COLO829 (cell line): ENCODE data around the gene CA4.

Experiments
- DNase-seq: peaks from one replicate; pipeline ENCODE4 v3.0.0; 2012; ENCODE audit warnings: low spot score

The CA4 gene

DNA sequence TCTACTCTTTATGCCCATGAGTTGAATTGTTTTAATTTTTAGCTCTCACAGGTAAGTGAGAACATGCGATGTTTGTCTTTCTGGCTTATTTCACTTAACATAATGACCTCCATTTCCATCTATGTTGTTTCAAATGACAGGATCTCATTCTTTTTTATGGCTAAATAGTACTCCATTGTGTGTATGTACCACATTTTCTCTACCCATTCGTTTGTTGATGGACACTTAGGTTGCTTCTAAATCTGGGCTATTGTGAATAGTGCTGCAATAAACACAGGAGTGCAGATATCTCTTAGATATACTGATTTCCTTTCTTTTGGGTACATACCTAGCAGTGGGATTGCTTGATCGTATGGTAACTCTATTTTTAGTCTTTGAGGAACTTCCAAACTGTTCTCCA lies 19.3 kb upstream of the CA4 start:
- DNase-seq: no peak

DNA sequence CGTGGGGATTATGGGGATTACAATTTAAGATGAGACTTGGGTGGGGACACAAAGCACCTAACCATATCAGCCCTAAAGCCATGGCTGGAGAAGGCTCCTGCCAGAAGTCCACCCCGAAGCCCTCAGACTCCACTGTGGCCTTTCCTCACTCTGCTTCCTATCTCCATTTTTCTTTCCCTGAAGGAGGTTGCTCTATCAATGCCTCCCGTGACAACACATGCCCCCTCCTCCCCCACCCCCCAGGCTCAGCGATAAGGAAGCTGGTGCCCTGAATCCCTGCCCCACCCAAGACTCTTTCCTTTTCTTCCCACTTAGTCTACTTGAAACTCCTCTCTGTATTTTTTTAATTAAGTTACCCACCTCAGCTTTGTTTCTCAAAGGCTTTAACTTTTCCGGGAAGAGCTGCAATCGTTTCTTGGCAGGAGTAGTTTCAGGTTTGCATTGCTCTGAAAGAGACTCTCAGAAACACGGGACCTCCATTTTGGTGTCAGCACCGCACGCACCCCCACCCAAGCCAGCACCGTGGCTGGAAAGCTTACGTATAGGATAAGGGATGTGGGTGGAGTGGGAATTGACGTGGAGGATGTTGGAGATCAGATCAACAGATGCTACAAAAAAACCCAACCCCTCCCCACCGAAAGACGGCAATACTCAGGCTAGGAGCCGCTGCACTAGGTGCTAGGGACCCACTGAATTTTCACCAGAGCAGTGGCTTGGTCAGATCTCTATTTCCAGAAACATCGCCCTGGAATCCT lies 15.2 kb upstream of the CA4 start:
- DNase-seq: peak; percentile 18

DNA sequence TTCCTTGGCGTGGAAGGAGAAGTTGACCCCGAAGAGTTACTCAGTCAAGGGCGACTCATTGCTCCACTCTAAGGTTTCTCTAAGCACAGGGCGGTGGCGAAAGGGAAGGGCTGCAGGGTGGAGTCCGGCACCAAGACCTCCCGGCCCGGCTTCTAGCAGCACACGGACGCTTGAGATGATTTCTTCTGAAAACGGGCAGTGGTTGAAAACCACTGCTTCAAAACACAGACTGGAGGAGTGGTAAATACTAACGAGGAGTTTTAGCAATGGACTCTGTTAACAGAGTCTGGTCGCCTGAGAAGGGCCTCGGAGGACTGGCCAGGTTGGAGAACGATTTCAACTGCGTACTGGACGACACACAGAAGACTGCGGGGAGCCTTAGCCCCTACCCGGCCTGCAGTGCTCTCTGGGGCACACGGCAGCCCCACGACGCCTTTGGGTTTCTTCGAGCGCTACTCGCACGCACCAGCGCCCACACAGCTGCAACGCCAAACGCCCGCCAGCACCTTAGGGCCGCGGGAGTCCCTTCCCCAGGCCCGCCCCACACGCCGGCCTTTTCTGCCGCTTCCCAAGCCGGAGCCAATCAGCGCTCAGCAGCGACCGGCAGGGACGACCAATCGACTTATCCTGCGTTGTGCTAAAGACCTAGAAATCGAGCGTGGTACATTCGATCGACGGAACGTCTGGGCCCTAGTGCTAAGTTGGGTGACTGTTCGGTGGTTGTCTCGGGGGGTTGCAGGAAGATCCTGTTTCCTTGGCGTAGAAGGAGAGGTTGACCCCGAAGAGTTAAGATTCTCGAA lies 14.4 kb upstream of the CA4 start:
- DNase-seq: peak; percentile 90

DNA sequence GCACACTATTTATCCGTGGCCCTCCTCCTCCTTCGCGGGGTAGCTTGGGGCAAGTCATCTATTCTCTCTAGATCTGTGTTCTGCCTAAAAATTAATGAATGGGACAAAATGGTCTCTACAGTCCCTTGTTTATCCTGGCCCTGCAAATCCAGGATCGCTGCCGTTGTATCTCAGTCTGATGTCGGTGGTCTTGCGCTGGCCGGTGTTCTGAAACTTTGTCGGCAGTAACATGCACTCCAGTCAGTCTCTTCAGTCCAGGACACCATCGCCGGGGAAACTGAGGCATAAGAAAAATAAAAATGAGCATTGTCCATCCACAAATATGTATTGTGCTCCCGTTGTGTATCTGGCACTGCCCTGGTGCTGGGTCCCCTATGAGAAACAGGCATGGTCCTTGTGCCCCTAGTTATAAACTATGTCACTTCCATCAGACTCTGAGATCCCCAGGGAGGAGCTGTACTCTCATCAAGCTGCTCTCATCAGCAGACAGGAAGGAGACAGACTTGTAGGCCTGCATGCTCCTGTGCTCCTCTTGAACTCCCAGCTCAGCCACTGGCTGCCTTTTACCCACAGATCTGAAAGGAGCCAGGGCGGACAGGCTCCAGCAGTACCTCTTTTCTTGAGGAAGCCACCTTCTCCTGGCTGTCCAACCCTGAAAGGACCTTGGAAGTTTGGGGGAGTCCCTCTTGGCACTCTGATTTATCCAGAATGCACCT lies 13.7 kb upstream of the CA4 start:
- no peak for DNase-seq

DNA sequence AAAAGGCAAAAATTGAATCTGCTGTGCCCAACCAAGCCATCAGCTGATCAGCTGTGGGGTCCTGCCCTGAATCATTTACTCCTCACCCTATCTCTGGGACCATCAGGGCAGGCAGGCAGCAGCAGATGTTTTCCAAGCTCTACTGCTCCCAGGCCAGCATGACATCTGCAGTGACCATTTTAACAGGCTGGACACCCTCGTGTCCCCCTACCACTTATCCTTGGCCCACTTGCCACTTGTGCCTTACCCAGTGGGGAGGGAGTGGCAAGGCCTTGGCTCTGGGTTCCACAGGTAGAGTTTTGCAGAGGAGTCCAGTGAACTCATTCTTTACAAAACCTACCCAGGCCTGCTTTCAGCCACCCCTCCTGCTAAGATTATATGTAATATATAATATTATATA lies 12.0 kb upstream of the CA4 start:
- no peak for DNase-seq

DNA sequence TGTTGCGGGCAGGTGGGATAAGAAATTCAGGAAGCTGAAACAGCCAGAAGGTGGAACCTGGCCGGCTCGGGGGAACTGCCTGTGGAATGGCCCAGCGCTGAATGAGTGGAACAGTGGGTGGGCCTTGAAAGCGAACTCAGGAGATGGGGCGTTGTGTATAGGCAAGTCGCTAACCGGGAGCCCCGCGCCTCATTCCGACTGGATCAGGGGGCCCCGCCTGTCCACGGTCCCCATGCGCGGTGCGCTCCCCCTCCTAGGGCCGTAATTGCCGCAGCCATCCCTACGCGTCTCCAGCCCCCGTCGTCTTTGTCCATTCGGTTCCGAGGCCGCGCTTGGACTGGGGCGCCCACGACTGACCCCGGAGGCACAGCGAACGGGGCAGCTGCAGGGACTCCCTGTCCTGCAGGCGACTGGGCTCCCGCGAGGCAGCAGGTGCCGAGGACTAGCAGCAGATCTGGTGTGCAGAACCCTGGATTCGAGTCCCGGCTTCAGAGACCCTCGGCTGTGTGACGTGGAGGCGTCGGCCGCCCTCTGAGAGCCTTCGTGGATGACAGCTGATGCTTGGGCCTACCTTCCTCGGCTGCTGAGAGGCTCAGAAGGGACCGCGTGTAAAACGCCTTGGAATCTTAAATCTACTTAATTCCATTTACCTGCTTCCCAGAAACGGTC lies 10.9 kb upstream of the CA4 start:
- no peak for DNase-seq

DNA sequence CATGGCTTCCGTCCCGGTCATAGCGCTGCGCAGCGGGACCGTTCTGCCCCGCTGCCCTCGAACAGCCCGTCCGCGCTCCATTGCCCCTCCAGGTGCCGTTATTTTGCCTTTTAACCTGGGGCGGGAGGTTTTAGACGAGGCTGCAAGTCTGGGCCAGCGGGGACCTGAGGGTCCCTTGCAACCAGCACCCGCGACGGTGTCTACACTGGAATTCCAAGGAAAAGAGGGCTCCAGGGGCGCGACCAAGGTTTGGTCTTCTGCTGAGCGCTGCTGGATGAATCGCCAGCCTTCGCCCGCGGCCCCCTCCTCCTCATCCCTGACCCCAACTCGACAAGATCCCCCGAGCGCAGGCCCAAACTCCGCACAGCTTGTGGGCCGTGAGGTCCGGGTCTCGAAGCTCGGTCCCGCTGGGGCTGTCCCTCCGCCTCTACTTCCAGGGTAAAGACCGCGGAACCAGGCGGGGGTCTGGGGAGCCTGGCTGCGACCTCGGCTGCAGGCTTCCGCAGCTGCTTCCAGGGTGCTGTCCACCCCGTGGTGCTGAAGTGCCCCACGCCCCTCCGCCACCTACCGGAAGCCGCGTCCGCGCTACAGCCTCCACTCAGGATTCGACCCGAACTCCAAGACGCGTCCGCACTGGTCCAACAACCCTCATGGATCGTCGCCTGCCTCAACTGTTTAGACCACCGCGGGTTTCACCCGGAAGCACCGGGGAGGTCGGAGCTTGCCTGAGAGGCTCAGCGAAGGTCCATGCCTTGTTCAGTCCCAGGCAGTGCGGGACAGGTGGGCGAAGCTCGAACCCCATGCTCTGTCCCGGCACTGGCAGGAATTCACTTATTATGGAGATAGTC lies 10.1 kb upstream of the CA4 start:
- DNase-seq: peak; percentile 39

DNA sequence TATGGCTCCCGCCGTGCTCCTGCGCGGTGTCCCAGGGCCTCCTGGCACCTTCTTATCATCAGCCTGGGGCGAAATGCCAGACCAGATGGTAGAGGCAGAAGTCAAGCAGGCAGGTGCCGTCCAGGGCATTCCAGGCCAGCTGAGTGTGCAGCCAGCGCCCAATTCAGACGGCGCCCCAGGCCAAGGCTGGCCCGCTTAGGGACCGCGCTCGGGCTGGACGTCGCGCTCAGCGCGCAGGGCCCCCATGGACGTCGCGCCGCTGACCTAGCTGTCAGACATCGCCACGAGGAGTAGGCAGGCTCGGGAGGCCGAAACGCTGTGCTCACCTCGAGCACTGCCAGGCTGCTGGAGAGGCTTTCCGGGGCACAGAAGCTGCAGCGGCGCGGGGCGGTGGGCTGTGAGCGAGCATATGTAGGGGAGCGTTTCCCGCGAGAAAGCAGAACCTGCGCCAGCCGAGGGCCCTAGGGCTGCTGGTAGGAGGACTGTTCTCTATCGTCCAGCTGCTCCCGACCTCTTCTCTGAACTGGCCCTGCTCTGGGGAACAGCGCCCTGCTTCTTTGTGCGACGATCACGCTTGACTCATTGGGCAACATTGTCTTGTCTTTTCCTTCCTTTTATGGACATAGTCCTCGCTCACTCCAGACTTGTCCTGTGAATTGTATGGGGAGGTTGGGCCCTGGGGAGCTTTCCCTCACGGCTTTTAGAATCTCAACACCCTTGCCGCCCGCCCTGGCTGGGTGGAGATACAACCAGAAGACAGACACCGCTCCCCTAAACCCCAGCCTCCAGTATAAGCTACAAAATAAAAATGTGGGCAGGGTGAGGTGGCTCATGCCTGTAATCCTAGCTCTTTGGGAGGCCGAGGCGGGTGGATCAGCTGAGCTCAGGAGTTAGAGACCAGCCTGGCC lies 8.4 kb upstream of the CA4 start:
- no peak for DNase-seq

DNA sequence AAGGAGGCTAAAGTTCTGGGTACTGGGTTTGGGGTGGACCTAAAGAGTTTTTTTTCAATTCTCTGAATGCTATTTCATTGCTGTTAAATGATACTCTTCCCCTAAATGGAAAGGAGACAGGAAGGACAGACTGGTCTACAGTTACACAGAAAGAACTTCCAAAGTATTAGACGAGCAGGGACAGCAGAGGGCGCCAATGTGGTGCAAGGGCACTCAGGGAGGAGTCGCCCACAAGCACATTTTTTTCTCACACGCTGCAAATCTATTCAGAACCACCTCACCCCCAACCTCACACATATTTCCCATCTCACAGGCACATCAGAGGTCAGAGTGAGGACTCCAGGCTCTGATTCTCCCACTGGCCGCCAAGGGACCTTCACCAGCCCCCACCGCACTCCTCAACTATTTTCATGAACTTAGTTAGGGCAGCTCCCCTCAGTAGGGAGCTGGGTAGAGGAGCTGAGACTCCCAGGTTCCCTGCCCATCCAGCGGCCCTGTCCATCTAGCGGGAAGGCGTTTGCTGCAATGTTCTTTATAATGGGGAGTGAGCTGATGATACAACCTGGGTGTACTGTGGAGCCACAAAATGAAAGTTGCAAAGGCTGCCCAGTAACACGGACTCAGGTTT lies 6.8 kb upstream of the CA4 start:
- DNase-seq: peak; percentile 68

DNA sequence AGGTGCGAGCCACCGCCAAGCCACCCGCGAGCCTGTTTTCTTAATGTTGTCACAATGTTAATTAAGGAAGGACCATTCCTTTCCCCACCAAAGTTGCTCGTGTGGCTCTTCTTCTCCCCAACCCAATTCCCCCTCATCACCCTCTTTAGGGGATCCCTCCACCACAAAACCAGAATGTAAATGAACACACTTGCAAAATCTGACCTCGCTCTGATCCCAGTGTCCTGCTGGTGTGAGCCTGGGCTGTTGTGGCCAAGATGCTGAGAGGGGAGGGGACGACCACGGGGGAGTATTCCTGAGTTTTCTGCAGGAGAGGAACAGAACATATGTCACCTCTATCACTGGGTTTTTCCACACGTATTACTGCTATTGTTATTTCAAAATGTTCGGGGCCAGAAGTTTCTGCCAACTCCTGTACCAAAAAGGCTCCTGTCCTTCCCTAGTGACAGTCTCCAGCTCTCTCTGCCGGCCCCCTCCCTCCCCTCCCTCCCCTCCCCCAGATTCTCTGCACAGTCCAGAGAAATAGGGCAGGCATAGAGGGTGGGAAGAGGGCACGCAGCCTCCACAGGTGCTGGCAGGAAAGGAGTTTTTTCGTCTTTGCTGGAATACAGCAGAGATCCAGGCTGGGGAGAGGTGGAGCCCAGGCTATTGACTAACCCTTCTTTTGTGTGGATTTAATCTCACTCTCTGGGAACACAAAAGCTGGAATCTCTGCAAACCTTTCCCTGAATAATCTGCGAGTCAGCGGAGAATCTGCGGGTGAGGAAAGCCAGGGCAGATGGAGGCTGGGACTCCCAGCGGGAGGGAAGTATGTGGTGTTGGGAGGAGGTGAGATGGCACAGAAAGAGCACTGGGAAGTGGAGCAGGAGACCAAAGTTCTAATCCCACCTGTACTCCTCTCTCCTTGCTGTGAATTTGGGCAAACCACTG lies 4.5 kb upstream of the CA4 start:
- DNase-seq: no peak

DNA sequence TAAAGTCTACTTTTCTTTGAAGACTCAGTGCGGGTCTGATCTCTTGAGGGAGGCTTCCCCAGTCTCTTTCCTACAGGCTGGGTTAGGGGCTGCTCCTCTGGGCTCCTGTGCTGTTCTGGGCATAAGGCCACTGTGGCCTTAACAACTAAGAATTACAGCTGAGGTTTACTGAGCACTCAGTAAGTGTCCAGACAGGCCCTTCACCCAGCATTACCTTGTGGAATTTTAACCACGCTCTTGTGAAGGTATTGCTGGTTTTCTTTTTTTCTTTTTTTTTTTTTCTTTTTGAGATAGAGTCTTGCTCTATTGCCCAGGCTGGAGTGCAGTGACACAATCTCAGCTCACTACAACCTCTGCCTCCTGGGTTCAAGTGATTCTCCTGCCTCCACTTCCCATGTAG lies 3.6 kb upstream of the CA4 start:
- DNase-seq: no peak

DNA sequence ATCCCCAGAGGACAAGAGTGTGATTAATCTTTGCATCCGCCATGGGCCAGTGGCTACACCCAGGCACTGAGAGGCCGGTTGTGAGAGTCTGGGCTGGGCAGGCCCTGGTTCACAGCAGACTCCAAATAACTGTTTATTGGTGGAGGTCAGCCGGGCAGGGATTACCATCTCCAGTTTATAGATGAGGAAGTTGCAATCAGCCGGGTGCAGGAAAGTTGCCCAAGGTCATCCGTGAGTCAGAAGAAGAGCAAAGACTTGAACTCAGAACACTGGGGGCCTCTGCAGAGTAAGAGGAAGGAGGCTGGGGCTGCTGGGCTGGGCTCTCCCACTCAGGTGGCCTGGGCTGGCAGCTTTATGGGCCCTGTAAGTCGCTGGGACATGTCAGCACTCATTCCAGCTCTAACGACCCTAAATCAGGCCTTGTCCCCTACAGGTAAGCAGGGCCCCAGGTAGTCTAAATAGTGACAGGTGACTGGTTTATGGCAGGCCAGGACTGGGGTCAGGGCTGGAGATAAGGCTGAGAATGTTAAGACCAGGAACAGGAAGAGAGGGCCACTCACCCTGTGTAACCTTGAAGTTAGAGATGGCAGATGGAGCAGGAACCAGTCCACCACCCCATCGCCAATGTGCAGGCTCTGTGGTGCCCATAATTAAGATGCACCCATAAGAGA lies 2.1 kb upstream of the CA4 start:
- DNase-seq: no peak

DNA sequence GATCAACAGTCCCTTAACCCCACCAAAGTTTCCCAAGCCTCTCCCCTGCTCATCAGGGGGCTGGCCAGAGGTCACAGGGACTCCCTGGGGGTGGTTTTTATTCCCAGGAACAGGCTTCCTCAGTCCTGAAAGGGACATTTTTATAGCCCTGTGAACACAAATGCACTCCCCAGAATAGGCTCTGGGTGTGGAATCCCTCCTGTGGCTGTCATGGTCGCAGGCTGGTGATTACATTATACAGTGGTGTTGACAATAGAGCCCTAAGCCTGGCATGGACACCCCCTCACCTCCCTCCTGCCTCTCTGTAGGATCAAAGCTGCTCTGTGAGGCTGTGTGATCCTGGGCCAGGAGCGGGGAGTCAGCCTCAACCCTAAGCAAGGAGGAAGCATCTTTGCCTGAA lies 1.4 kb upstream of the CA4 start:
- DNase-seq: no peak

DNA sequence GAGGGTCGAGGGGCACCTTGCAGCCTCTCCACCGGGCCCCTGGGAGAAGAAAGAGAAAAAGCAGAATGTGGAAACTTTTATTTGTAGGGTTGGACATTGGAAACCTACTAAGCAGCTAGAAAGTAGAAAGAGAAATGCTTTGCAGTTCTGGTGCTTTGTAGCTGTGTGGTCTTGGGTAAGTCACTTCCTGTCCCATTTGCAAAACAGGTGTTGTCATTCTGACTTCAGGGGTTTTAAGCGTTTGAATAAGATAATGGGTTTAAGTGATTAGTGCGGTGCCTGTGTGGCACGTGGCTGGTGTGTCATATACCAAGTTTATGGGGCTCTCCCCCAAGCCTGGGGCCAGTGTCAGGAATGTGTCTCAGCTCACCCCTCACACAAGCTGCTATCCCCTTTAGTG lies 1.6 kb downstream of the CA4 start:
- no peak for DNase-seq

DNA sequence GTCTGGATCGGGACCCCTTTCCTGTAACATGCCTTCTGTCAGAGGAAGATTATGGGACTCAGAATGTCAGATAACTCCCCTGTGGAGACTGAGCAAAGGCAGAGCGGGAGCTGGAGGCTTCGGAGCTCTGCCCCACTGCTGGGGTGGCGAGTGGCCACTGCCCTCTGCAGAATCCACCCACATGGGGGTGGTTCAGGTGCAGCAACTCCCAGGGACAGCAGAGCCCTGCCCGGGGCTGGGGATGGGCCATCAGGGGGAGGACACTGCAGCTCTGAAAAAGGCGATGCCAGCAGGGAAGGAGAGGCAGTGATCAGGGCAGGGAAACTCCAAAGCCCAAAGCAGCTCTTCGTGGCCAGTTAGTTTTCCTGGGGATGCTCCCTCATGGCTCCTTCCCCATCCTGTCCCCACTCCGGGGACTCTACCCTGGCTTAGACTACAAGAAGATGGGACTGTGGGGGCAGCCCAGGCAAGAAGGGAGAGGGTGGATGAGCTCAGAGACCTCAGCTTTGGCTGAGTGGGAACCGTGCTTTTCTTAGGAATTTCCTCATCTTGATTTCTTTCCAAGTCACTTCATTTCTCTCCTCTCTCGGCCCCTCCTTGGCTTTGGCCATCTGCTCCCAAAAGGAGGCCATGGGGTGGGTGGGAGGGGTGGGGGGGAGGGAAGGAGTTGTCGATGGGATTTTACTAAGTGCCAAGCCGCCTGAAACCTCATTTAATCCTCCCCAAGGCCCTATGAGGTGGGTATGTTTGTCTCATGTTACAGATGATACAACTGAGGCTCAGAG lies 4.0 kb downstream of the CA4 start:
- no peak for DNase-seq

DNA sequence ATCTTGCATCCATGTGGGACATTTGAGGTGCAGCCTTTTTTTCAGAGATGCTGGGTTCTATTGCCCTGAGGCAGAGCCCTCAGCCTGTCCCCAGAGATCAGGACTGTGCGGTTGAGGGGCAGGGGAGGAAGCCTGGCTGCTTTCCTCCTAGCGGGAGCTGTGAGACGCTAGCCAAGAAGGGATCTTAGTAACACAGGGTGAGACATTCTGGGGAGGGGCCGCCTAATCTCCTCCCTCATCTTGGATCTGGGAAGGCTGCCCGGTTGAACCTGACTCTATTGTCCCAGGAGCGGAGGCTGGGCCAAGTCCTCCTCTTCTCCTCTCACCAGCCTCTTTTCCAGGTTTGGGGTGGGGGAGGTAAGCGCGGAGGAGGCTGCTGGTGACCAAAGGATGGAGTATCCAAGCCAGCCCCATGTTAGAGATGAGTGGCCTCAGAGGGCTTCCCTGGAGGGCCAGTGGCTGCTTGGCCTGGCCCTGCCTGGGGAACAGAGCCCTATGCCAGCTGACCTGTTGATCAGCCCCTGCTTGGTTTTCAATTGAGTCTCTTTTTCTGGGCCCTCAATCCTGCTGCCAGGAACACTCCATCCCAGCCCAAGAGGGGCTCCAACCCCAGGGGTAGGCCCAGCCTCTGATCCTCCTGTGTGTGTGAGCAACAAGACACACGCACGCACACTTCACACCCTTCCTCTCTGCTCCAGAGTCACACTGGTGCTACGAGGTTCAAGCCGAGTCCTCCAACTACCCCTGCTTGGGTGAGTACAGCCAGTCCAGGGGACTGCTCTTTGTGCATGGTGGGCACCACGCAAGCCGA lies 5.0 kb downstream of the CA4 start:
- DNase-seq: no peak

DNA sequence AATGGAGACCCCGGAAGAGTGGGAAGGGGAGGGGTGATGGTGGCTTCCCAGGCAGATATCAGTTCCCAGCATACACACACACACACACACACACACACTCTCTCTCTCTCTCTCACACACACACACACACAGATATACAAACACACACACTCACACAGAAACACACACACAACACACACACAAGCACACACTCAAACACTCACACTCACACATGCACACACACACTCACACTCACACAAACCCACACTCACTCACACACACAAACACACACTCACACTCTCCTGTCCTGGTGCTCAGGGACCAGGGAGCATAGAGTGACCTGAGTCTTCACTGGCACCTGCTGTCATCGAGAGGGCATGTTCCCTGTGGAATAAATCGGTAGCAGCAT lies 5.6 kb downstream of the CA4 start:
- DNase-seq: no peak
